BJ (cell line): ENCODE data around the gene EMC7. TPM values are rescaled to one million over a fixed set of nuclear protein-coding genes. Genes with fewer than 3 reads are reported as not detected.
"Not testable (repeated sequence)": the region's sequence is repeated elsewhere in the genome, so short reads cannot be mapped to it uniquely, and the experiment has no call there.

Experiments
- CTCF ChIA-PET: fragments of 350-600 bp; formaldehyde crosslinking; extraction: SDS; loops from one replicate; lab custom pipeline; 2021; ENCODE audit warnings: antibody characterized with exemption, inconsistent platforms; lab: Yijun Ruan, JAX
- POLR2A ChIA-PET: fragments of 300-600 bp; sonication (Branson Sonifier 250); formaldehyde crosslinking; extraction: SDS; loops from one replicate; lab custom pipeline; 2021; ENCODE audit warnings: antibody characterized with exemption; lab: Charles Lee
- DNase-seq: peaks from one replicate; pipeline ENCODE4 v3.0.0-alpha.2; 2011; ENCODE audit warnings: low read depth
- H3K27me3 ChIP-seq: 2 replicates; pipeline ENCODE4 v1.6.0; 2011; ENCODE audit warnings: low read length; ENCODE audit not compliant: control insufficient read depth, insufficient read depth
- H3K36me3 ChIP-seq: 2 replicates; pipeline ENCODE4 v1.5.1; 2011; ENCODE audit warnings: low read length; ENCODE audit not compliant: control insufficient read depth, insufficient read depth
- H3K4me3 ChIP-seq: 2 replicates; pipeline ENCODE4 v1.5.1; 2011; ENCODE audit warnings: low read depth, mild to moderate bottlenecking, control low read depth, low read length
- polyA plus RNA-seq: library from polyadenylated mRNA; depleted of rRNA; stranded (reverse); fragments of >200 nt; gene quantifications from 2 replicates; pipeline ENCODE4 v1.2.3, GENCODE V29; 2011
- TF ChIP-seq, protein P1 (sequence below): IDR thresholded peaks from 2 replicates; pipeline ENCODE4 v1.5.1; 2011; ENCODE audit warnings: low read depth, mild to moderate bottlenecking, control low read depth, inconsistent platforms, low read length, moderate library complexity; ENCODE audit not compliant: insufficient read depth

Gene EMC7
- polyA plus RNA-seq, 1 experiment: 80.8 TPM

- Histone ChIP-seq H3K36me3 (no peaks in the 10 kb centered on the region), H3K27me3 (no peaks in the 10 kb centered on the region), H3K4me3 (no peak overlapping the region)
- DNase-seq: no peak
- ChIA-PET POLR2A (no interaction called here), CTCF (no interaction called here)
- TF ChIP-seq, protein P1, sequence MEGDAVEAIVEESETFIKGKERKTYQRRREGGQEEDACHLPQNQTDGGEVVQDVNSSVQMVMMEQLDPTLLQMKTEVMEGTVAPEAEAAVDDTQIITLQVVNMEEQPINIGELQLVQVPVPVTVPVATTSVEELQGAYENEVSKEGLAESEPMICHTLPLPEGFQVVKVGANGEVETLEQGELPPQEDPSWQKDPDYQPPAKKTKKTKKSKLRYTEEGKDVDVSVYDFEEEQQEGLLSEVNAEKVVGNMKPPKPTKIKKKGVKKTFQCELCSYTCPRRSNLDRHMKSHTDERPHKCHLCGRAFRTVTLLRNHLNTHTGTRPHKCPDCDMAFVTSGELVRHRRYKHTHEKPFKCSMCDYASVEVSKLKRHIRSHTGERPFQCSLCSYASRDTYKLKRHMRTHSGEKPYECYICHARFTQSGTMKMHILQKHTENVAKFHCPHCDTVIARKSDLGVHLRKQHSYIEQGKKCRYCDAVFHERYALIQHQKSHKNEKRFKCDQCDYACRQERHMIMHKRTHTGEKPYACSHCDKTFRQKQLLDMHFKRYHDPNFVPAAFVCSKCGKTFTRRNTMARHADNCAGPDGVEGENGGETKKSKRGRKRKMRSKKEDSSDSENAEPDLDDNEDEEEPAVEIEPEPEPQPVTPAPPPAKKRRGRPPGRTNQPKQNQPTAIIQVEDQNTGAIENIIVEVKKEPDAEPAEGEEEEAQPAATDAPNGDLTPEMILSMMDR: no peak
These were observed 27.2 kb upstream of the EMC7 start for GRCh38 chr15:34128898-34129297.

GRCh38 chr15:34126522-34126921 is 24.9 kb upstream of the EMC7 start:
- DNase-seq: no peak
- Histone ChIP-seq H3K27me3 (no peaks in the 10 kb centered on the region), H3K36me3 (no peaks in the 10 kb centered on the region), H3K4me3 (no peak overlapping the region)
- TF ChIP-seq, protein P1: no peak
- ChIA-PET CTCF (interaction anchor here (0.6 to 2.1 kb wide), 2 partner anchors 159 to 242 kb away, joined by 3 to 4 read pairs; no protein-coding TSS in a partner anchor), POLR2A (no interaction called here)

- Histone ChIP-seq H3K27me3 (no peaks in the 10 kb centered on the region), H3K36me3 (no peaks in the 10 kb centered on the region), H3K4me3 (no peak overlapping the region)
- TF ChIP-seq, protein P1: no peak
- DNase-seq: no peak
- ChIA-PET POLR2A (no interaction called here), CTCF (interaction anchor here (0.6 kb wide), 1 partner anchor 158 kb away, joined by 3 read pairs; no protein-coding TSS in a partner anchor)
These were observed 24.3 kb upstream of the EMC7 start for GRCh38 chr15:34125945-34126344.

DNA sequence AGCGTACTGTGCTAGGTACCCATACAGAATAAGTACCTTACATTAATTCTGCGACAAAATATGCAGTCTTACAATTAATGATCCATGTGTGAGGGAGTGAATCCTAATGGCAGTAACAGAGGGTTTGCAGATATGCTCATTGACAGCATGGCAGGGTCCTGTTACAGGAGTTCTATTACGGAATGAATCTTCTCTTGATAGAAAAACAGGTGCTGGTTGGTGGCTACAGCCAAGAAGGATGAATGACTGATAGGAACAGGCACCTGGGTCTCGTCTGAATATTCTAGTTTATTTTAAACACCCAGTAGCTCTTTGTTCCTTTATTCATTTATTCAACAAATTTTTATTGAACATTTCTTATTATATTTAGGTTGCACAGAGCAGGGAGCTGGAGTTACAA is 23.0 kb upstream of the EMC7 start:
- H3K4me3 ChIP-seq: no peak overlapping the region
- H3K36me3 ChIP-seq: no peaks in the 10 kb centered on the region
- TF ChIP-seq, protein P1: no peak
- ChIA-PET POLR2A (no interaction called here), CTCF (interaction anchor here (3.2 to 4.6 kb wide), 2 partner anchors 15 to 85 kb away, joined by 9 to 22 read pairs; partner anchors contain the start of gene KATNBL1)
- no peak for DNase-seq
- H3K27me3 ChIP-seq: no peaks in the 10 kb centered on the region

- H3K4me3 ChIP-seq: no peak overlapping the region
- TF ChIP-seq, protein P1: no peak
- no peaks in the 10 kb centered on the region for H3K36me3 ChIP-seq
- no peaks in the 10 kb centered on the region for H3K27me3 ChIP-seq
- peak; percentile 95 for DNase-seq
- POLR2A ChIA-PET: no interaction called here
- CTCF ChIA-PET: interaction anchor here (0.6 to 4.6 kb wide), 8 partner anchors 11 to 886 kb away, joined by 3 to 22 read pairs (median 4); partner anchors contain the start of genes KATNBL1 and LPCAT4
These were observed 21.1 kb upstream of the EMC7 start for GRCh38 chr15:34122771-34123183.

GRCh38 chr15:34121786-34122185 is 20.1 kb upstream of the EMC7 start:
- H3K4me3 ChIP-seq, DNase-seq, H3K36me3 ChIP-seq, H3K27me3 ChIP-seq, POLR2A ChIA-PET: not testable (repeated sequence)
- CTCF ChIA-PET: interaction anchor here (0.6 to 4.6 kb wide), 5 partner anchors 12 to 1010 kb away, joined by 3 to 22 read pairs (median 4); partner anchors contain the start of genes KATNBL1 and LPCAT4

- H3K4me3 ChIP-seq, H3K36me3 ChIP-seq, POLR2A ChIA-PET, DNase-seq, H3K27me3 ChIP-seq: not testable (repeated sequence)
- CTCF ChIA-PET: interaction anchor here (1.5 to 4.6 kb wide), 3 partner anchors 10 to 247 kb away, joined by 5 to 22 read pairs (median 13); partner anchors contain the start of gene LPCAT4
These were observed 18.8 kb upstream of the EMC7 start for GRCh38 chr15:34120420-34120819.
